Activated T-cell treated with anti-CD3 and anti-CD28 coated beads, Interleukin-2, amount 50 U/mL, for 4 hours (primary cell): ENCODE data around the gene EVX1. TPM values are rescaled to one million over a fixed set of nuclear protein-coding genes. Genes with fewer than 3 reads are reported as not detected.
A peak's percentile ranks its signal among the peaks of the same experiment; 100 is the strongest.

ENCODE experiments used
- ATAC-seq, 2 donors: fragments of 200-7000 bp; cut with Tn5 transposase; one replicate each; pipeline ENCODE4 v1.10.0; 2021
- DNase-seq: peaks from one replicate; pipeline ENCODE4 v3.0.0-alpha.2; 2020
- H3K27me3 Mint-ChIP-seq: one replicate; pipeline ENCODE4 v1.8.0; 2021; ENCODE audit warnings: low read depth, mixed read lengths
- H3K36me3 Mint-ChIP-seq: one replicate; pipeline ENCODE4 v1.8.0; 2022; ENCODE audit warnings: mixed read lengths; ENCODE audit not compliant: insufficient read depth
- H3K4me1 Mint-ChIP-seq: one replicate; pipeline ENCODE4 v1.8.0; 2021; ENCODE audit warnings: low read depth, mixed read lengths
- H3K4me3 Mint-ChIP-seq: one replicate; pipeline ENCODE4 v1.8.0; 2021; ENCODE audit warnings: mild to moderate bottlenecking, moderate library complexity, mixed read lengths
- H3K9me3 Mint-ChIP-seq: one replicate; pipeline ENCODE4 v1.8.0; 2021; ENCODE audit warnings: mixed read lengths
- total RNA-seq, 3 donors: library from RNA; stranded (reverse); gene quantifications; one replicate each; pipeline ENCODE4 v1.2.1, GENCODE V29; 2021

The EVX1 gene
- total RNA-seq, 3 donors from 2014 or later: not detected

GRCh38 chr7:27212497-27213432, 29.8 kb upstream of the EVX1 start:
- Mint-ChIP-seq H3K36me3 (no peaks in the 10 kb centered on the region), H3K4me1 (peaks cover 9% of the 10 kb centered on the region), H3K4me3 (no peak overlapping the region), H3K9me3 (no peaks in the 10 kb centered on the region), H3K27me3 (peaks cover 90% of the 10 kb centered on the region)
- no peak for DNase-seq
- peak; percentile 12 to 41 for ATAC-seq

- peaks cover 92% of the 10 kb centered on the region for H3K27me3 Mint-ChIP-seq
- peaks cover 9% of the 10 kb centered on the region for H3K4me1 Mint-ChIP-seq
- H3K36me3 Mint-ChIP-seq: no peaks in the 10 kb centered on the region
- H3K9me3 Mint-ChIP-seq: no peaks in the 10 kb centered on the region
- ATAC-seq: no peak
- H3K4me3 Mint-ChIP-seq: no peak overlapping the region
- DNase-seq: no peak
Observed at GRCh38 chr7:27213433-27214238, 29.0 kb upstream of the EVX1 start.

GRCh38 chr7:27214239-27214950, 28.2 kb upstream of the EVX1 start:
- H3K4me3 Mint-ChIP-seq: no peak overlapping the region
- H3K9me3 Mint-ChIP-seq: no peaks in the 10 kb centered on the region
- peaks cover 9% of the 10 kb centered on the region for H3K4me1 Mint-ChIP-seq
- DNase-seq: no peak
- no peak for ATAC-seq
- H3K36me3 Mint-ChIP-seq: no peaks in the 10 kb centered on the region
- peaks cover 91% of the 10 kb centered on the region for H3K27me3 Mint-ChIP-seq

GRCh38 chr7:27215356-27215755, 27.2 kb upstream of the EVX1 start:
- peaks cover 90% of the 10 kb centered on the region for H3K27me3 Mint-ChIP-seq
- no peaks in the 10 kb centered on the region for H3K36me3 Mint-ChIP-seq
- DNase-seq: no peak
- no peak for ATAC-seq
- H3K4me1 Mint-ChIP-seq: peaks cover 10% of the 10 kb centered on the region
- no peak overlapping the region for H3K4me3 Mint-ChIP-seq
- H3K9me3 Mint-ChIP-seq: no peaks in the 10 kb centered on the region

GRCh38 chr7:27217951-27218350, 24.7 kb upstream of the EVX1 start:
- no peak for DNase-seq
- Mint-ChIP-seq H3K4me3 (no peak overlapping the region), H3K27me3 (peaks cover 81% of the 10 kb centered on the region), H3K9me3 (no peaks in the 10 kb centered on the region), H3K4me1 (peaks cover 6% of the 10 kb centered on the region), H3K36me3 (no peaks in the 10 kb centered on the region)
- no peak for ATAC-seq

GRCh38 chr7:27219821-27220220, 22.8 kb upstream of the EVX1 start:
- Mint-ChIP-seq H3K27me3 (peaks cover 79% of the 10 kb centered on the region), H3K4me1 (peaks cover 6% of the 10 kb centered on the region), H3K4me3 (no peak overlapping the region), H3K36me3 (no peaks in the 10 kb centered on the region), H3K9me3 (no peaks in the 10 kb centered on the region)
- ATAC-seq (peak in 1 of 2 donors; percentile 19), DNase-seq (no peak)

GRCh38 chr7:27220440-27220955, 22.1 kb upstream of the EVX1 start:
- Mint-ChIP-seq H3K9me3 (no peaks in the 10 kb centered on the region), H3K27me3 (peaks cover 79% of the 10 kb centered on the region), H3K4me1 (peaks cover 6% of the 10 kb centered on the region), H3K4me3 (no peak overlapping the region), H3K36me3 (no peaks in the 10 kb centered on the region)
- ATAC-seq (peak; percentile 19 to 35), DNase-seq (no peak)

- DNase-seq (no peak), ATAC-seq (peak; percentile 59 to 68)
- Mint-ChIP-seq H3K27me3 (peaks cover 75% of the 10 kb centered on the region), H3K36me3 (no peaks in the 10 kb centered on the region), H3K9me3 (no peaks in the 10 kb centered on the region), H3K4me3 (no peak overlapping the region), H3K4me1 (peaks cover 6% of the 10 kb centered on the region)
Observed at GRCh38 chr7:27221201-27221797, 21.3 kb upstream of the EVX1 start.

GRCh38 chr7:27223941-27224575, 18.5 kb upstream of the EVX1 start:
- H3K36me3 Mint-ChIP-seq: no peaks in the 10 kb centered on the region
- ATAC-seq: no peak
- DNase-seq: no peak
- H3K4me3 Mint-ChIP-seq: no peak overlapping the region
- peaks cover 6% of the 10 kb centered on the region for H3K4me1 Mint-ChIP-seq
- peaks cover 79% of the 10 kb centered on the region for H3K27me3 Mint-ChIP-seq
- H3K9me3 Mint-ChIP-seq: no peaks in the 10 kb centered on the region

- H3K4me1 Mint-ChIP-seq: peaks cover 2% of the 10 kb centered on the region
- no peak overlapping the region for H3K4me3 Mint-ChIP-seq
- no peaks in the 10 kb centered on the region for H3K9me3 Mint-ChIP-seq
- no peak for DNase-seq
- no peak for ATAC-seq
- no peaks in the 10 kb centered on the region for H3K36me3 Mint-ChIP-seq
- peaks cover 79% of the 10 kb centered on the region for H3K27me3 Mint-ChIP-seq
Observed at GRCh38 chr7:27224983-27225934, 17.3 kb upstream of the EVX1 start.

- no peaks in the 10 kb centered on the region for H3K36me3 Mint-ChIP-seq
- H3K4me1 Mint-ChIP-seq: no peaks in the 10 kb centered on the region
- DNase-seq: no peak
- no peak for ATAC-seq
- H3K4me3 Mint-ChIP-seq: no peak overlapping the region
- H3K27me3 Mint-ChIP-seq: peaks cover 71% of the 10 kb centered on the region
- H3K9me3 Mint-ChIP-seq: no peaks in the 10 kb centered on the region
Observed at GRCh38 chr7:27229448-27229847, 13.2 kb upstream of the EVX1 start.

- Mint-ChIP-seq H3K4me3 (peak overlapping the region; percentile 7), H3K4me1 (peaks cover 13% of the 10 kb centered on the region), H3K27me3 (peaks cover 72% of the 10 kb centered on the region), H3K36me3 (no peaks in the 10 kb centered on the region), H3K9me3 (no peaks in the 10 kb centered on the region)
- ATAC-seq: peak in 1 of 2 donors; percentile 32
- no peak for DNase-seq
Observed at GRCh38 chr7:27235387-27236311, 7.0 kb upstream of the EVX1 start.
